Stomach (tissue), 4 donors: ENCODE measurements around the gene ZNF275.

ENCODE experiments used
- CTCF ChIP-seq, 7 experiments: fragments of 450-650 bp in 4 of 7; fragments of 200-600 bp in 3 of 7; sonication (generic) in 3 of 7; IDR thresholded peaks; one replicate each; pipeline ENCODE4 v1.5.1; 2016 to 2019; ENCODE audit warnings: antibody characterized with exemption in 7 of 7, control low read depth in 2 of 7, mild to moderate bottlenecking in 1 of 7
- EP300 ChIP-seq: sonication (generic); formaldehyde crosslinking; IDR thresholded peaks from one replicate; pipeline ENCODE4 v1.6.1; 2017; ENCODE audit warnings: antibody characterized with exemption
- POLR2A ChIP-seq, 4 donors: fragments of 450-650 bp; IDR thresholded peaks; one replicate each; pipeline ENCODE4 v1.6.1; 2016; ENCODE audit warnings: antibody characterized with exemption in 4 of 4, control low read depth in 2 of 4, mild to moderate bottlenecking in 1 of 4, moderate library complexity in 1 of 4
- POLR2AphosphoS5 ChIP-seq, 3 donors: sonication (generic); formaldehyde crosslinking; IDR thresholded peaks; one replicate each; pipeline ENCODE4 v1.6.1; 2016; ENCODE audit warnings: antibody characterized with exemption in 3 of 3

DNA sequence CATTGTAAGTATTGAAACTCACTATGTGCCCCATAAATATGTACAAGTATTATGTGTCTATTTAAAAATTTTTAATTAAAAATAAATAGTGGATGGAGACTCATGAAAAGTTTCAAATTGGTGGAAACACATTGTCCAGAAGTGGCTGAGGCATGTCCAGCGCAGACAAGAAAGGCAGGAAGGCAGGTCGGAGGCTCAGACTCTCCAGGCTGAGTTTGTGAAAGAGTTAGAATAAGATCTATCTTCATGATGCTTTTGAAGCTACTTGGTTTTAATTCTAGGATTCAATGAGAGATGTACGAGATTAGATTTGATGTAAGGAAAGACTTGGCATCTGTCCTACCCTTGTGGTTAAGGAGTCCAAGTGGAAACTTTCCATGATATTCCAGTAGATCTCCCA is 32.2 kb upstream of the ZNF275 start:
- no peak for TF ChIP-seq CTCF (IDR thresholded peaks at IDR 0.05)
- no peak for TF ChIP-seq POLR2AphosphoS5 (IDR thresholded peaks at IDR 0.05)
- no peak for TF ChIP-seq EP300
- TF ChIP-seq POLR2A (IDR thresholded peaks at IDR 0.05), result no peak
